ENCODE results near the gene SLC4A7.

GRCh38 chr3:27488821-27489220 lies 4.6 kb upstream of the SLC4A7 start:
- TF ChIP-seq POLR2A (IDR thresholded peaks at IDR 0.05; ENCODE audit: low read length): no peak
- TF ChIP-seq GATA1 (IDR thresholded peaks at IDR 0.05; ENCODE audit: low read depth, low read length): no peak

All from erythroblast (primary cell).